ENCODE measurements around the gene BARX2. TPM values are rescaled to one million over a fixed set of nuclear protein-coding genes. Genes with fewer than 3 reads are reported as not detected.

Gene BARX2
- total RNA-seq, 4 donors from 2014 or later = 1.00 to 9.2 (median 6.3) TPM

- H3K4me1 ChIP-seq = peaks cover 0 to 8% (median 5%) of the 10 kb centered on the region in 4 donors
- in situ Hi-C loops (cut with MboI; ENCODE audit: low pct_ligation_motif_present in 1 of 4, low pct_unique_long_range_greater_than_20kb in 1 of 4, low sequenced_read_pairs in 3 of 4) = loop anchor here in 1 of 4 donors (25.0 kb wide), 1 partner anchor 307 kb away; no protein-coding TSS in a partner anchor
- intact Hi-C loops (cut with DNase I; ENCODE audit: low total_unique reads) = no loop called here
- H3K36me3 ChIP-seq = no peaks in the 10 kb centered on the region
- no peak overlapping the region for H3K27ac ChIP-seq
- DNase-seq = no peak
- no peaks in the 10 kb centered on the region for H3K9me3 ChIP-seq
- TF ChIP-seq POLR2AphosphoS5 (IDR thresholded peaks at IDR 0.05) (no peak), EP300 (IDR thresholded peaks at IDR 0.05; ENCODE audit: low read depth) (no peak), CTCF (IDR thresholded peaks at IDR 0.05) (no peak)
- no peak overlapping the region for H3K4me3 ChIP-seq
- WGBS, 2 donors (ENCODE audit: low coverage in 1 of 2) = 59 to 65% methylated on average over 2 of the region's 2 CpGs
- H3K27me3 ChIP-seq = peaks cover 47% of the 10 kb centered on the region
These were observed 4.8 kb downstream of the BARX2 start for GRCh38 chr11:129380413-129380812.

DNA sequence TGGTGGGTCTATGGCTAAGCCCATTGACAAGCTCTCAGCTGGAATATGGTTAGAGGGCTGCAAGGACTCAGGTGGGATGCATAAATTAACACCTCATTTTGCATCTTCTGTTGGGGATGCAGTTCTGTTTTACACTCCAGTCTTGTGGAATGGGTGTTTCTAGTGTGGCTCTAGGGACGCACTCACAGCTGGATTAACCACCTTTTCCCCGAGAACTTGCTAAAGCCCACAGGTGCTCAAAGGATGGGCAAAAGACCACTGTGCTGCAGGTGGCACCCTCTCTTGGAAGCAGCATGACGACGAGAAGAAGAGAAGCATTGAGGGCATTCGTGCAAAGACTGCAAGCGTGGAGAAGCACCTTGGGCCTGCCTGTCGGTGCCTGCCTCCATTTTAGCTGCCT lies 6.9 kb downstream of the BARX2 start:
- TF ChIP-seq EP300 (IDR thresholded peaks at IDR 0.05; ENCODE audit: low read depth) (no peak), POLR2A (IDR thresholded peaks at IDR 0.05) (no peak), POLR2AphosphoS5 (IDR thresholded peaks at IDR 0.05) (no peak), CTCF (IDR thresholded peaks at IDR 0.05) (no peak)
- H3K36me3 ChIP-seq = no peaks in the 10 kb centered on the region
- peaks cover 0 to 11% (median 2%) of the 10 kb centered on the region in 4 donors for H3K4me1 ChIP-seq
- H3K9me3 ChIP-seq = no peaks in the 10 kb centered on the region
- in situ Hi-C loops (cut with MboI; ENCODE audit: low pct_ligation_motif_present in 1 of 4, low pct_unique_long_range_greater_than_20kb in 1 of 4, low sequenced_read_pairs in 3 of 4) (loop anchor here in 1 of 4 donors (25.0 kb wide), 1 partner anchor 305 kb away; no protein-coding TSS in a partner anchor), intact Hi-C loops (cut with DNase I; ENCODE audit: low total_unique reads) (no loop called here)
- 92% methylated on average over 7 of the region's 7 CpGs; no CpG with 5 or more reads in 1 of the 2 donors for WGBS, 2 donors (ENCODE audit: low coverage in 1 of 2)
- H3K27ac ChIP-seq = no peak overlapping the region
- no peak for DNase-seq
- H3K27me3 ChIP-seq = peaks cover 30% of the 10 kb centered on the region
- no peak overlapping the region for H3K4me3 ChIP-seq

DNA sequence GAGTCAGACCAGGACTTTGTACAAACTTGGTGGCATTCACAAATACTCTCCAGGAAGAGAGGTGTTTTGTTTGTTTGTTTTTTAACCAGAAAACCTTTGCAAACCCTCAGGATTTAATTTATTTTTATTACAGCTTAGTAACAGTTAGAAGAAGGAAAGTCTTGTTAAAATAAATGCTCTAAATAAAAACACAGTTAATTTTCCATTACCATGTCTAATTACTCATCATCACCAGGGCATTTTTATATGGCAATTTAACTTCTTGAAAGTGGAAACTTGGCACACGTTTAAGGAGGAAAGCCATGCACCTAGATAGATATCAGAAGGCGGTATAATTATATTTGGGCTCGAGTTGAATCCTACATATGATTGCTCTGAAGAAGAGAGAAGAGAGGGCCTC lies 7.4 kb downstream of the BARX2 start:
- Histone ChIP-seq H3K27ac (no peak overlapping the region), H3K27me3 (peaks cover 25% of the 10 kb centered on the region), H3K36me3 (no peaks in the 10 kb centered on the region), H3K4me3 (no peak overlapping the region), H3K9me3 (no peaks in the 10 kb centered on the region), H3K4me1 (peaks cover 0 to 14% (median 2%) of the 10 kb centered on the region in 4 donors)
- TF ChIP-seq EP300 (IDR thresholded peaks at IDR 0.05; ENCODE audit: low read depth) (no peak), POLR2A (IDR thresholded peaks at IDR 0.05) (no peak)
- in situ Hi-C loops (cut with MboI; ENCODE audit: low pct_ligation_motif_present in 1 of 4, low pct_unique_long_range_greater_than_20kb in 1 of 4, low sequenced_read_pairs in 3 of 4) = loop anchor here in 1 of 4 donors (25.0 kb wide), 1 partner anchor 304 kb away; no protein-coding TSS in a partner anchor
- DNase-seq = no peak
- intact Hi-C loops (cut with DNase I; ENCODE audit: low total_unique reads) = no loop called here
- WGBS, 2 donors (ENCODE audit: low coverage in 1 of 2) = 43 to 48% methylated on average over 3 of the region's 3 CpGs

DNA sequence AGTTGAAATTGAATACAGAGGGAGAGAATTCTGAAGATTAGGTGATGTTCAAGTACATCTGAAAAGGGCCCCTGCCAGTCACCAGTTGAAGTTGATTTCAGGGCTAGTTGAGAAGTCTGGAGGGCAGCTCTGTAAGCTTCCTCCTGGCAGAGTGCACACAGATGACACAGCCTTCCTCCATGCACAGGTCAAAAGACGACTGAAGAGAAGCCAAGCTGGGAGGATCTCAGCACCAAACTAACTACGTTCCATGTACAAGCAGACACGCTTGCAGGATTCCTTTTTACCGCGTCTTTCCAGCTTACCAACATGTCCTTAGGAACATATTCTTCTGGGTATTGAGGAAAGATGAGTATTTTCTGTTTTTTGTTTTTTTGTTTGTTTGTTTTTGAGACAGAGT lies 7.9 kb downstream of the BARX2 start:
- intact Hi-C loops (cut with DNase I; ENCODE audit: low total_unique reads) (no loop called here), in situ Hi-C loops (cut with MboI; ENCODE audit: low pct_ligation_motif_present in 1 of 4, low pct_unique_long_range_greater_than_20kb in 1 of 4, low sequenced_read_pairs in 3 of 4) (loop anchor here in 1 of 4 donors (25.0 kb wide), 1 partner anchor 304 kb away; no protein-coding TSS in a partner anchor)
- Histone ChIP-seq H3K36me3 (no peaks in the 10 kb centered on the region), H3K4me1 (peaks cover 0 to 14% (median 2%) of the 10 kb centered on the region in 4 donors), H3K27me3 (peaks cover 22% of the 10 kb centered on the region), H3K27ac (no peak overlapping the region), H3K9me3 (no peaks in the 10 kb centered on the region), H3K4me3 (no peak overlapping the region)
- no peak for DNase-seq
- TF ChIP-seq POLR2AphosphoS5 (IDR thresholded peaks at IDR 0.05) (no peak), EP300 (IDR thresholded peaks at IDR 0.05; ENCODE audit: low read depth) (no peak), CTCF (IDR thresholded peaks at IDR 0.05) (no peak), POLR2A (IDR thresholded peaks at IDR 0.05) (no peak)
- 90 to 92% methylated on average over 5 of the region's 5 CpGs for WGBS, 2 donors (ENCODE audit: low coverage in 1 of 2)

DNA sequence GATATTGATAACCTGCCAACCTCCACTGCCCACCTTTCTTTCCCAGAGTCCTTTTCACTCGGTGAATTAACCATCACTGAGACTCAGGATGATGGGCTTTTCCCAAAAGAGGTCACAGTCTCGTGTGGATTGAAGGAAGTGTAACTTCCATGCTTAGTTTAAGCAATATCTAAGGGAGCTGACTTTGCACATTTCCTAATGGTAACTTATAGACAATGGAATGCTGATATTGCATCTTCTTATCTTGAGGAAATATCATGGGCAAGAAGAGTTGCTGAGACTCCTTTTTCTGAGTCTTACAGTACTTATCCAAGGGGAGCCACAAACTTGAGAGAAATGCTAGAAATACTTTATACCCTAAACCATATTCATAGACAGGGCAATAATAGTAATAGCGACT lies 8.8 kb downstream of the BARX2 start:
- DNase-seq = no peak
- Histone ChIP-seq H3K4me1 (peaks cover 0 to 14% (median 2%) of the 10 kb centered on the region in 4 donors), H3K27me3 (peaks cover 16% of the 10 kb centered on the region), H3K4me3 (no peak overlapping the region), H3K27ac (no peak overlapping the region), H3K36me3 (no peaks in the 10 kb centered on the region), H3K9me3 (no peaks in the 10 kb centered on the region)
- TF ChIP-seq EP300 (IDR thresholded peaks at IDR 0.05; ENCODE audit: low read depth) = no peak
- no peak for TF ChIP-seq POLR2AphosphoS5 (IDR thresholded peaks at IDR 0.05)
- no peak for TF ChIP-seq POLR2A (IDR thresholded peaks at IDR 0.05)
- intact Hi-C loops (cut with DNase I; ENCODE audit: low total_unique reads) = no loop called here
- 73 to 80% methylated on average over 3 of the region's 3 CpGs for WGBS, 2 donors (ENCODE audit: low coverage in 1 of 2)
- in situ Hi-C loops (cut with MboI; ENCODE audit: low pct_ligation_motif_present in 1 of 4, low pct_unique_long_range_greater_than_20kb in 1 of 4, low sequenced_read_pairs in 3 of 4) = loop anchor here in 1 of 4 donors (25.0 kb wide), 1 partner anchor 303 kb away; no protein-coding TSS in a partner anchor
